Tibial nerve (tissue), 4 donors: ENCODE data around the gene OR51M1. TPM values are rescaled to one million over a fixed set of nuclear protein-coding genes. Genes with fewer than 3 reads are reported as not detected.

ENCODE experiments used
- DNase-seq, 2 donors: peaks; one replicate each; pipeline ENCODE4 v3.0.0-alpha.2; 2019; ENCODE audit warnings: low spot score in 2 of 2
- H3K27ac ChIP-seq, 4 donors: fragments of 200-600 bp; sonication (generic) in 3 of 4; one replicate each; pipeline ENCODE4 v1.5.1; 2017 to 2019; ENCODE audit warnings: mild to moderate bottlenecking in 1 of 4
- H3K27me3 ChIP-seq, 2 donors: fragments of 200-600 bp; sonication (generic) in 1 of 2; one replicate each; pipeline versions ENCODE4 v1.5.1 to v1.6.0; 2017 to 2019
- H3K36me3 ChIP-seq, 3 donors: fragments of 200-600 bp; sonication (generic); one replicate each; pipeline ENCODE4 v1.5.1; 2018 to 2019
- H3K4me1 ChIP-seq, 4 donors: fragments of 200-600 bp; sonication (generic) in 3 of 4; one replicate each; pipeline ENCODE4 v1.5.1; 2017 to 2019
- H3K4me3 ChIP-seq, 4 donors: fragments of 200-600 bp; sonication (generic) in 3 of 4; one replicate each; pipeline ENCODE4 v1.5.1; 2017 to 2019; ENCODE audit warnings: mild to moderate bottlenecking in 1 of 4, moderate library complexity in 1 of 4
- H3K9me3 ChIP-seq, 4 donors: fragments of 200-600 bp; sonication (generic) in 3 of 4; one replicate each; pipeline ENCODE4 v1.5.1; 2017 to 2019
- EP300 ChIP-seq, 2 donors: sonication (generic); formaldehyde crosslinking; IDR thresholded peaks; one replicate each; pipeline ENCODE4 v1.6.1; 2017; ENCODE audit warnings: antibody characterized with exemption in 2 of 2, mild to moderate bottlenecking in 1 of 2
- POLR2A ChIP-seq, 2 donors: fragments of 450-650 bp; IDR thresholded peaks; one replicate each; pipeline ENCODE4 v1.6.1; 2017; ENCODE audit warnings: antibody characterized with exemption in 2 of 2, mild to moderate bottlenecking in 2 of 2, moderate library complexity in 2 of 2
- WGBS, 2 donors: methylation state at CpG; one replicate each; pipeline ENCODE4 v1.1.5; 2018; 5-methylcytosine and 5-hydroxymethylcytosine counted together
- total RNA-seq, 4 donors: library from RNA; depleted of rRNA; stranded (reverse); fragments of >200 nt; gene quantifications; one replicate each; pipeline ENCODE4 v1.1.0, GENCODE V29; 2016
- TF ChIP-seq, protein P1 (sequence below), 5 experiments: fragments of 200-600 bp in 3 of 5; fragments of 450-650 bp in 2 of 5; sonication (generic) in 3 of 5; IDR thresholded peaks; one replicate each; pipeline ENCODE4 v1.5.1; 2016 to 2019; ENCODE audit warnings: antibody characterized with exemption in 5 of 5, mild to moderate bottlenecking in 3 of 5, moderate library complexity in 2 of 5

Gene OR51M1
- total RNA-seq, 4 donors from 2014 or later = not detected

DNA sequence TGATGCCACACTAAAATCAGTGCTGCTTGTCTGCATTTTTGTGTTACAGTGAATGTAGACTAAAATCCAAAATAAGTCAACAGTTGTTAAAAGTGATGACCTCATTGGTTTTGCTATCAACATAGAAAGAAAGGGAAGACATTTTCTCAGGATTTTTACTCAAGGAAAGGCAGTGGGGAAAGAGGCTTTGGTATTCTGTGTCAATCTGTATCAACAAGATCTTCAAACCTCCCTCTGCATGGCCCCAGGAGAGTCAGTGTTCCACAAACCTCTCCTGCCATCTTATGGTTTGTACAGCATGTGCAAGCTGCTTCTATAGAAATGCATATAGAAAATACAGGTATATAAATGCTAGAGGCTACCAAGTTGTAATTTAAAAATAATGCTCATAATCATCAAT, 13.8 kb upstream of the OR51M1 start:
- Histone ChIP-seq H3K4me1 (no peaks in the 10 kb centered on the region), H3K9me3 (peaks cover 0 to 5% (median 0%) of the 10 kb centered on the region in 4 donors), H3K27ac (no peak overlapping the region), H3K27me3 (no peaks in the 10 kb centered on the region), H3K36me3 (no peaks in the 10 kb centered on the region), H3K4me3 (no peak overlapping the region)
- TF ChIP-seq POLR2A (IDR thresholded peaks at IDR 0.05) (no peak), EP300 (IDR thresholded peaks at IDR 0.05) (no peak)
- TF ChIP-seq, protein P1, sequence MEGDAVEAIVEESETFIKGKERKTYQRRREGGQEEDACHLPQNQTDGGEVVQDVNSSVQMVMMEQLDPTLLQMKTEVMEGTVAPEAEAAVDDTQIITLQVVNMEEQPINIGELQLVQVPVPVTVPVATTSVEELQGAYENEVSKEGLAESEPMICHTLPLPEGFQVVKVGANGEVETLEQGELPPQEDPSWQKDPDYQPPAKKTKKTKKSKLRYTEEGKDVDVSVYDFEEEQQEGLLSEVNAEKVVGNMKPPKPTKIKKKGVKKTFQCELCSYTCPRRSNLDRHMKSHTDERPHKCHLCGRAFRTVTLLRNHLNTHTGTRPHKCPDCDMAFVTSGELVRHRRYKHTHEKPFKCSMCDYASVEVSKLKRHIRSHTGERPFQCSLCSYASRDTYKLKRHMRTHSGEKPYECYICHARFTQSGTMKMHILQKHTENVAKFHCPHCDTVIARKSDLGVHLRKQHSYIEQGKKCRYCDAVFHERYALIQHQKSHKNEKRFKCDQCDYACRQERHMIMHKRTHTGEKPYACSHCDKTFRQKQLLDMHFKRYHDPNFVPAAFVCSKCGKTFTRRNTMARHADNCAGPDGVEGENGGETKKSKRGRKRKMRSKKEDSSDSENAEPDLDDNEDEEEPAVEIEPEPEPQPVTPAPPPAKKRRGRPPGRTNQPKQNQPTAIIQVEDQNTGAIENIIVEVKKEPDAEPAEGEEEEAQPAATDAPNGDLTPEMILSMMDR (IDR thresholded peaks at IDR 0.05) = no peak
- DNase-seq = no peak

DNA sequence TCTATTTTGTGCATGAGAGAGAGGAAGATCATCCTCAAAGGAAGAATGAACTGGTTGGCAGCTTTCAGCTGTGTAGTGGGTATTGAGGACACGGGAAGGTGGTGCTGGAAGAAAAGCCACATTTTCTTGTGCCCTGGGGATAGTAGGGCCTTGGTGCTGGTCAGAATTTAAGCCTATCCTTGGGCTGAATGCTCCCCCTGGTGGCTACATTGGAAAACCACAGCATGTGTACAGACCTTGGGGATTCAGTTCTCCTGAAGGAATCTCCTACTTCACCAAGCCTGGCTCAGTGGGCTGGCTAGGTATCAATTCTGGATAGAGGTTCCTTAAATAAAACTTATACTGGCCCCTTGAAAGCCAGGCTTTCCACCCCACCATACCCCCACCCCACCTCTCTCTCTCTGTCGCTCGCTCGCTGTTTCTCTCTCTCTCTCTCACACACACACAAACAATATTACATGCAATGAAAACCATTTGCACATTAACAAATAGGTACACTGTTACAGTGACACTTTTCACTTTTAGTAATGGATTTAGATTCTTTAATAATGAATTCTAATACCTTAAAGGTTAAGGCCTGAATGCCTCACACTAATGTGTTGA, 2.8 kb upstream of the OR51M1 start:
- TF ChIP-seq, protein P1 (IDR thresholded peaks at IDR 0.05) = peak; percentile 20 to 46 (median 37)
- TF ChIP-seq EP300 (IDR thresholded peaks at IDR 0.05) (no peak), POLR2A (IDR thresholded peaks at IDR 0.05) (no peak)
- no peaks in the 10 kb centered on the region for H3K36me3 ChIP-seq
- WGBS, 2 donors = 70 to 71% methylated on average over 4 of the region's 4 CpGs
- H3K27ac ChIP-seq = no peak overlapping the region
- H3K9me3 ChIP-seq = no peaks in the 10 kb centered on the region
- peak in 1 of 2 donors; percentile 22 for DNase-seq
- no peaks in the 10 kb centered on the region for H3K27me3 ChIP-seq
- H3K4me3 ChIP-seq = no peak overlapping the region
- H3K4me1 ChIP-seq = no peaks in the 10 kb centered on the region

DNA sequence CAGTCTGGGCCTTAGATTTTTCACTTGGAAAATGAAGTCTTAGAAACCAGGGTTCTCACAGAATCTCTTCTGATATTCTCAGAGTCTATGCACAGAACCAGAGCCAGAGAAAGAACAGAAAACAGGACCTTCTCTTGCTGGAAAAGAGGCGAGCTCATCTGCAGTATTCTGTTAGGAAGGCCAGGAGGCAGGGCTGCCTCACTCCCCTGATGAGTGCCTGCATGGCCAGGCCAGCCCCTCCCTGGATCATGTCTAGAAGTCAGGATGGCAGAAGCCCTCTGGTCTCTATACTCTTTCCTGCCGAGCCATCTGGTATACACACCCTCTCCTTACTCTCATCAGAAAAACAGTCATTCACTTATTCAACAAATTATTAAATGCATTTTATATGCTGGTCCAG, 723 bp downstream of the OR51M1 start:
- Histone ChIP-seq H3K4me3 (no peak overlapping the region), H3K4me1 (no peaks in the 10 kb centered on the region), H3K27ac (no peak overlapping the region), H3K9me3 (no peaks in the 10 kb centered on the region), H3K36me3 (no peaks in the 10 kb centered on the region), H3K27me3 (no peaks in the 10 kb centered on the region)
- WGBS, 2 donors = 54 to 70% methylated on average over 2 of the region's 2 CpGs
- DNase-seq = no peak
- TF ChIP-seq EP300 (IDR thresholded peaks at IDR 0.05) (no peak), POLR2A (IDR thresholded peaks at IDR 0.05) (no peak)
- TF ChIP-seq, protein P1 (IDR thresholded peaks at IDR 0.05) = no peak

DNA sequence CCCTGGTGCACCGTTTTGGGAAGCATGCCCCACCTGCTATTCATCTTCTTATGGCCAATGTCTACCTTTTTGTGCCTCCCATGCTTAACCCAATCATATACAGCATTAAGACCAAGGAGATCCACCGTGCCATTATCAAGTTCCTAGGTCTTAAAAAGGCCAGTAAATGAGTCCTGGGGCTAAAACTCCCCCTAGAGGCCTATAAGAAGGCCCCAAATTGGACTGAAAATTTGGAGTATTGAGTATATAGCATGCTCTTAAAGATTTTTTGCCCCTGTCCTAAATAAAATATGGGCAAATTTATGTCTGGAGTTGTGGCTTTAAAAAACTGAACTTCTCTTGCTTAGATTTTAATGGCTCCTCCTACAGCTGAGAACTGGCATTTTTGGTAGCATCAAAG, 6.6 kb downstream of the OR51M1 start:
- no peaks in the 10 kb centered on the region for H3K36me3 ChIP-seq
- H3K4me1 ChIP-seq = no peaks in the 10 kb centered on the region
- TF ChIP-seq, protein P1 (IDR thresholded peaks at IDR 0.05) = no peak
- TF ChIP-seq POLR2A (IDR thresholded peaks at IDR 0.05) = no peak
- no peak for TF ChIP-seq EP300 (IDR thresholded peaks at IDR 0.05)
- H3K4me3 ChIP-seq = no peak overlapping the region
- DNase-seq = no peak
- H3K27me3 ChIP-seq = no peaks in the 10 kb centered on the region
- 67 to 81% methylated on average over 2 of the region's 2 CpGs for WGBS, 2 donors
- no peaks in the 10 kb centered on the region for H3K9me3 ChIP-seq
- H3K27ac ChIP-seq = no peak overlapping the region

DNA sequence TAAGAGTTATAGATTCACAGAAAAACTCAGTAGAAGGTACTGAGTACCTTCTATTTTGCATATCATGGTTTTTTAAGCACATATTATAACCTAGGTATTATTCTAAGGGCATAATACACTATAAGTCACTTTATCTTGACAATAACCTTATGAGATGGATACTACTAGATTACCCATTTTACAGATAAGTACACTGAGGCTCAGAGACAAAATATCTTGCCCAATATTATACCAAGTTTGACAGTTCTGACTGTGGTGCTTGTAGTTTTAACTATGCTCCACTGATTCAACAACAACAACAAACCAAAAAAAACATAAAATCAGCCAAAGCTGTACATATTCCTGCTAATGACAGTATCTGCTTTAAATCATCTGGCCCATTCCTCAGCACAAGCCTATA, 10.5 kb downstream of the OR51M1 start:
- H3K27me3 ChIP-seq = no peaks in the 10 kb centered on the region
- no peak overlapping the region for H3K27ac ChIP-seq
- no peak for TF ChIP-seq POLR2A (IDR thresholded peaks at IDR 0.05)
- TF ChIP-seq, protein P1 (IDR thresholded peaks at IDR 0.05) = no peak
- TF ChIP-seq EP300 (IDR thresholded peaks at IDR 0.05) = no peak
- no peak overlapping the region for H3K4me3 ChIP-seq
- H3K9me3 ChIP-seq = no peaks in the 10 kb centered on the region
- no peaks in the 10 kb centered on the region for H3K4me1 ChIP-seq
- DNase-seq = no peak
- H3K36me3 ChIP-seq = no peaks in the 10 kb centered on the region
